OCI-M1 (cell line): ENCODE results near the gene TRIM33.

Experiments used
- DNase-seq: peaks from one replicate; lab custom pipeline; 2025; lab: John Stamatoyannopoulos, UW

Gene TRIM33

DNA sequence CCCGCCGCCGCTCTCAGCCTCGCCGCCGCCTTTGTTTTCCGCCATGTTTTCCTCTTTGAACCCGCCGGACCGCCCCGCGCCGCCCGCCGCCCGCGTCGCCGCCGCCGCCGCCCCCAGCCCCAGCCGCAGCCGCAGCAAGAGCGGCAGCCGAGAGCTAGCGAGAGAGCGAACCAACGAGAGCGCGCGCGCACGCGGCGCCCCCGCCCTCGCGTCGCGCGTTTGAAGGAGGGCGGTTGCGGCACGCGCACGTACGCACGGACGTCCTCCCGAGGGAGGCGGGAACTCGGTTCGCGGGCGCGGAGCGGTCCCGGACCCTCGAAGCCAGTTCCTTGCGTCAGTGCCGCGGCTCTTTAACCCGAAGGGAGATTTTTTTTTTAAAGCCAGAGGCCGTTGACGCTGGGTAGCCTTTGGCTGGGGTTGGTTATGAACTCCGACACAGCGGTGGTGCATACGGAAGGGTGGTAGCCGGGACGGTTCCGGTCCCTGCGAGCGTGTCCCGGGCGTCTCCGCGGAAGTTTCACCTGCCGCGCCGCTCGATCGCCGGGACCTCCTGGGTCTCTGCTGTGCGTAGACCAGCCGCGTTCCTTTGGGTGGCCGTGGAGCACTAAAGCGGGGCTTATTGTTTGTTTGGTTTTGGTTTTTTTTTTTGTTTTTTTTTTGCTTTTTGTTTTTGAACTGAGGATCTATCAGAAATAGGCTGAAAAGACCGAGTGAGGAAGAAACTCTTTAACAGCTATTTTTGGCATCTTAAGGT is at the start of gene TRIM33:
TRIM33 (minus strand) TSS at position 172 of the 754 bp plus-strand sequence; CDS start at position 45, 127 bp downstream.
- DNase-seq = peak; percentile 96

DNA sequence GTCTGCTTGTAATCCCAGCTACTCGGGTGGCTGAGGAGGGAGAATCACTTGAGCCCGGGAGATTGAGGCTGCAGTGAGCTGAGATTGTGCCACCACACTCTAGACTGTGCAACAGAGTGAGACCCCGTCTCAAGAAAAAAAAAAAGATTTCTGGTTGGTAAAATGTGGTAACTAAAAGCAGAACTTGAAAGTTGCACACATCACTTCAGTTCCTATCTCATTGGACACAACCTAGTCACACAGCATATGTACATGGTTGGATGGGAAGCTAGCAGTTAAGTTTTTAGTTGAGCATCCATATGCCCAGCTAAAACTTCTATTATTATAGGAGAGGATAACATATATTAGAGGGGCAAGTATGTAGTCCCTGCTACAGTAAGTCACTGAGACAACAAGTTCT is 48.4 kb upstream of the TRIM33 start:
- DNase-seq = no peak

DNA sequence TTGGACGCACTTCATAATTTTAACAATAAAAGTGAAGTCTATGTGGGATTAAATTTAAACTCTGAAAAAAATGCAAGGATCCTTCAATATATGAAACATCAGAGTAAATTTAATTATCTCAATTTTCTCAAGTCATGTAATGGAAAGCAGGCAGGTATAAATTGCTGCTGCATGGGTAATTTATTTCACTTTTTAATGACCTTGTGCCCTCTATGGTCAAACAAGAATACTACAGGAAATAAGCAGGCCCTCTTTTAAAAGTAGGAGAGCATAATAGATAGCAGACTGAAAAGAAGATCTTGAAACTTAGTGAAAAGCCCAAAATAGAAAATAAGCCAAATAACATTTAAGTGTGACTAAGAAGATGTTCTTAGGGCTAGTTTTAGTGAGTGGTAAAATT is 47.5 kb upstream of the TRIM33 start:
- peak; percentile 53 for DNase-seq

DNA sequence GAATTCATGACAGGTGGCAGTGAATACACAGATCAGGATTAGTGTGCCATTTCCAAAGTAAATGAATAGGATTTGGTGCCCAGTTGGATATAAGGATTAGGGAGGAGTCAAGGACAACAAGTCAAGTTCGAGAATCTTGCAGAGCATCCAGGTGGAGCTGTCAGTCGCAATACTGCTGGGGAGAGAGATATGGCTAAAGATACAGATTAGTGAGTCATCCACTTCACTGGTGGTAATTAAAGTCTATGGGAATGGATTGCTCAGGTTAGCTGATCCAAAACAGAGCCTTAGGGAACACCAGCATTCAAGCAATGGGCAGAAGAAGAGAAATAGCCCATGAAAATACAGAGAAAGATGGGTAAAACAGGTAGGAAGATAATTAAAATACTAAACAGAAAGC is 43.6 kb upstream of the TRIM33 start:
- DNase-seq = no peak

DNA sequence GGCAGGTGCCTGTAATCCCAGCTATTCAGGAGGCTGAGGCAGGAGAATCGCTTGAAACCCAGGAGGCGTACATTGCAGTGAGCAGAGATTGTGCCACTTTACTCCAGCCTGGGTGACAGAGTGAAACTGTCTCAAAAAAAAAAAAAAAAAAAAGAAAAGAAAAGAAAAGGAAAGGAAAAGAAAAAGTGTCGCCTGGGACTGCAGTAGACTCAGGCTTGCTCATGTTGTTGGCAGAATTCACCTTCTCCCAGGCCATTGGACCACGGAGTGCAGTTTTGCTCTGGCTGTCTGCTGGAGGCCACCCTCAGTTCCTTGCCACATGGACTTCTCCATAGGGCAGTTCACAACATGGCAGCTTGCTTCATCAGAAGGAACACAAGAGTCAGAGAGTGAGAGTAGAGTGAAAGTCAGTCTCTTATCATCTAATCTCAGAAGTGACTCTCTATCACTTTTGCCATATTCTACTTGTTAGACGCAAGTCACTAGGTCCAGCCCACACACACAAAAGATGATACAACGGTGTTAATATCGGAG is 41.2 kb upstream of the TRIM33 start:
- DNase-seq = no peak

DNA sequence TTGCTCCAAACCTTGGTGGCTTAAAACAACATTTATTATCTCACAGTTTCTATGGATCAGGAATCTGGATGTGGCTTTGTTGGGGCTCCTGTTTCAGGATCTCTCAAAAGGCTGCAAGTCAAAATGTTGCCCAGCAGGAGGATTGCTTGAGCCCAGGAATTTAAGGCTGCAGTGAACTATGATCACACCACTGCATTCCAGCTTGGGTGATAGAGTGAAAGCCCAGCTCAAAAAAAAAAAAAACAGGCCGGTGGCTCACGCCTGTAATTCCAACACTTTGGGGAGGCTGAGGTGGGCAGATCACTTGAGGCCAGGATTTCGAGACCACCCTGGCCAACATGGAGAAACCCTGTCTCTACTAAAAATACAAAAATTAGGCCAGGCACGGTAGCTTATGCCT is 40.4 kb upstream of the TRIM33 start:
- DNase-seq = no peak

DNA sequence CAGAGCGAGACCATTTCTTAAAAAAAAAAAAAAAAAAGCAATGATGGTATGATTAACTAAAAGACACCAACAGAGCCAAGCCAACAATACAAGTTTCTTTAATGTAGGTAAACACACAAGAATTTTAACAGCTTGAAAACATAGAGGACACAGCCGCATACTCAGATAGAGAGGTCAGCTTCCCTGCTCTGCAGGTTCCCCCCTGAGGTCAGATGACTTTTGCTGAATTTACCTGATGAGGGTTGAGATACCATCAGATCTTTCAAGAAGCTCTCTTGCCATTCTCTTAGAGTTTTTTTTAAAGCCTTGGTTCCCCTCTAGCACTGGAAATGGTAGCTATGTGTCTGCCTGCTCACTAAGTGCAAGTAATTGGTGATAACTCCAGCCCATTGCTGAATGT is 39.3 kb upstream of the TRIM33 start:
- no peak for DNase-seq

DNA sequence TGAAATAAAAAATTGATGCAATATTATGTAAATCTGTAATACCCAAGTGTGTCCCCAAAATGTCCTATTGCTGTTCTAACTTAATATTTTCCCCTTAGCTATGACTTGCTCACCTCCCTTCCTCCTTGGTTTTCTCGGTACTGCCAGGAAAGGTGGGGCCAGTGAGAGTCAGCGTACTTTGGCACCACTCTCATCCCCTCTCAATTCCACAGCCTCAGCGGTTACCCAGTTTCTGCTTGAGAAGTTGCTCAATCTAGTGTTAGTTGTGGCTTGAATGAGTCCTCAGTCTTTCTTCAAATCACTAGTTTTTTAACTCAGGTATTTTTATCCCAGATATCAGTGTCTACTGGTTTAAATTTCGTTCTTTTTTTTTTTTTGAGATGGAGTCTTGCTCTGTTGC is 38.1 kb upstream of the TRIM33 start:
- DNase-seq = no peak

DNA sequence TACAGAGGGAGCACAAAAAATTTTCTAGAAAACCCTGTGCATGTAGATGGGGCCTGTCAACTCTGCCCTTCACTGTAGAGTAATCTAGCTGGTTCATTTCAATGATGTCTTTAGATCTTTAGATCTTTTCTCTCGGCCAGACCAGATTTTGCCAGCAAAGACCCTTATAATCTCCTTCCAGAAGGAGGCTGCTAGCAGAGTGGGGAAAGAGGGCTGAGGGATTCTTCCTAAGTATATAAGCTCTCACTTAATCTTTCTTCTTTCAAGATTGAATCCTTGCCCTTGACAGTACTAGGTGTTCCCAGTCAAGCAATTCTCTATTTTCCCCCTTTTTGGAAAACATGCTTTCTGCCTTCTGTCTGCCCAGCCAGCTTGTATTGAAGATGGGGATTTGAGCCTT is 36.1 kb upstream of the TRIM33 start:
- no peak for DNase-seq

DNA sequence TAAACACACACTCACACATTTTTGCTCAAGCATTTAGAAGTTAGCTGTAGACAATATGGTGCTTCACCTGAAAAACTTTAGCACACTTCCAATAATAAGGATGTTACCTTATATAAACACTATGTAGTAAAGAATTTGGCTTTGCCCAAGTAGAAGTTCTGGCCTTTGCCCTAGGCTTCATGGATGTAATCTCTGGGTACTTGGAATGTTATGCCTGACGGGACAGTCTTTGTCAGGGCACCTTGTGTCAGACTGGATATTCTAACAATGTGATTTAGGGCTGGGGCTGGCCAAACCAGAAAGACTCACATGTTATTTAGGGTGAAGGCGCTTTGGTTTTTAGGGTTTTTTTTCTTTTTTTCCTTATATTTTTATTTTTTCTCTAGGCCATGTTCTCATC is 34.8 kb upstream of the TRIM33 start:
- no peak for DNase-seq

DNA sequence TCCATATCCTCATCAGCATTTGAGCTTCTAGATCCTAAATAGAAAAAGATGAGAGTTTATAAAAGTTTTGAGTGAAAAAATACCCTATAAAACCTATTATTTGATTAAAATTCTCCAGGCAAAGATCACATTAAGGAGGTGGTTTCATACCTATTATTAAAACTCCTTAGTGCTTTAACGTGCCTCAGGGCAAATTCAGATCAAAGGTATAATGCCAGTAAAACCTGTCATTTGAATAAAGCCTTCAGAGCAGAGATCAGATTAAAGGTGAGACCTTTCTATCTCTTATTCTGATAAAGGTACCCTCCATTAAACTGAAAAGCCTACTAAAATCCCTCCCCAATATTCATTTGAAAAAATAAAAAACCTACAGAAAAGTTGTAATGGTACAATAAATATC is 34.3 kb upstream of the TRIM33 start:
- no peak for DNase-seq

DNA sequence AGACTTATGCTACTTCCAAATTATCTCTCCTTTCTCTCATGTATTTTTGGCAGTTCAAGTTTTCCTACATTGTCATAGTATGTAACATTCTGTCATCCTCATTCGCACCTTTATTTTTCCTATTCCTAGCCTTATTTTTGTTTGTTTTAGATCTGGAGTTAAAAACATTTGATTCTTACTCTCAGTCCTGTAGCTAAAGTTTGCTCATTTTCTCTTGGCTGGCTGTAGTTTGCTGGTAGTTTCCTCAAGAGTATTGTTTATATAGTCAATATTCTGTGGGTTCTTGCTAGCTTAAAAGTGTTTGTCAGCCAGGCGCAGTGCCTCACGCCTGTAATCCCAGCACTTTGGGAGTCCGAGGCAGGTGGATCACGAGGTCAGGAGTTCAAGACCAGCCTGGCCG is 29.8 kb upstream of the TRIM33 start:
- no peak for DNase-seq

DNA sequence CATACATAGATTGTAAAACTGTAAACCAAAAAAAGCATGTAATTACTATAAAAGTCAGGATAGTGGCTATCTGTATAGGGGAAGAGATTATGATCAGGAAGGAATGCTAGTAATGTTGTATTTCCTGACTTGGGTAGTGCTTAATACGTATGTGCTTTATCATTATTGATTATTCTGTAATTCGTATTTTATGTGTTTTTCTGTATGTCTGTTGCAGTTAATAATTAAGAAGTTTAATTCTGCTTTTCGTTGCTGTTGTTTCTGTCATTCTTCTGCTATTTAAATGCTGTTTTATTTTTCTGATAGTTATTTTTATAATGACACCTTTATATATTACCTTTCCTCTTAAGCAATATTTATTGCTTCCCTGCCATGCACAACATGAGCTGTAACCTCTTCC is 29.3 kb upstream of the TRIM33 start:
- no peak for DNase-seq

DNA sequence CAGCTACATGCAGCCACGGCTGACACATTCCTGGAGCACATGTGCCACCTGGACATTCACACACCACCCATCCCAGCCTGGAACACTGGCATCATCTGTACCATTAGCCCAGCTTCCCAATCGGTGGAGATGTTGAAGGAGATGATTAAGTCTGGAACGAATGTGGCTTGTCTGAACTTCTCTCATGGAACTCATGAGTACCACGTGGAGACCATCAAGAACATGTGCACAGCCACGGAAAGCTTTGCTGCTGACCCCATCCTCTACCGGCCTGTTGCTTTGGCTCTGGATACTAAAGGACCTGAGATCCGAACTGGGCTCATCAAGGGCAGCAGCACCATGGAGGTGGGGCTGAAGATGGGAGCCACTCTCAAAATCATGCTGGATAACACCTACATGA is 25.0 kb upstream of the TRIM33 start:
- no peak for DNase-seq

DNA sequence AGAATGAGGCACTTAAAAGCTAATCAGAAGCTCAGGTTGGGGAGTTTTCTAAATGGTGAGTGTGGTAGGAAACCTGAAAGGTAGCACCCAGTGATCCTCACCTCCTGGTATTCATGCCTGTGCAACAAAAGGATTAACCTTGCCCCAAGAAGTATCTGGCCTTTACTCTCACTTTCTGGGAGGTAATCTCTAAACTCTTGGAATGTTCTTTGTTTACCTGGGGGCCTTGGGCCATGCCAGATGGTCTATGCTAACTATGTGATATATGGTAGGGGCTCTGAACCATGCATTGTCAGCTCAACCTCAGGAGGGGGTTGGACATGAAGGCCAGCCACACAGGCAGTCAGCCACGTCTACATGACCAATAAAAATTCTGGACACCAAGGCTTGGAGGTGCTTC is 24.4 kb upstream of the TRIM33 start:
- no peak for DNase-seq

DNA sequence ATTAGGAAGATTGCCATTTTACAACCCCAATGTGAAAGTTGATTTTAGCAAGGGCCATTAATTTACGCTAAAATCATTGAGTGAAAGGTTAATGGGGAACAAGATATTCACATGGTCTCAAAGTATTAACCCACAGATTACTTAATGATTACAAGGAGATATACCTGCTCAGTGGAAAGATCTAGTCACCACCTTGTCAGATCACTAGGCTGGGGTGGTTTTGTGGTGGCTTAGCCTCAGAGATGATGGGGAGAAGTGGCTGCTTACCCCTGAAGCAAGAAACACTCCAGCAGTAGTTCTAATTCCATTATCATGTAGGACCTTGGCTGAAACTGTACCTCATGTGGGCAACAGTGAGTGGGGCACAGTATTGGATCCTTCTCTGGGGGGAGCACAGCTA is 20.1 kb upstream of the TRIM33 start:
- no peak for DNase-seq

DNA sequence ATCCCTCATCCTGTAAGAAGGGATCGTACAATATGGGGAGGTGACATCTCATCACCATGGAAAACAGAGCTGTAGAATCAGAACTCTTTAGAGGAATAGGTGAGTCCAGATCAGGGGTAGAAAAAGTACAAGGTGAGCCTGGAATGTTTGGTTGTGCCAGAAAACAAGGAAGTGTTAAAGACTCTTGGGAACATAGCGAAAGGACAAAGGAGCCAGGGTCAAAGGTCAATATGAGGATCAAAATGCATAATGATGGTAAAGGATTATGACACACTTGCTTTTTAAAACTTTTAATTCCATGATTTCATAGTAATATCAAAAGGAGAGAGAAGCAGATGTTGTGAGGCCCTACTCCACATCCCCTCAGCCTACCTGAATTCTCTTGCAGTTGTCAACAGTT is 19.2 kb upstream of the TRIM33 start:
- DNase-seq = no peak

DNA sequence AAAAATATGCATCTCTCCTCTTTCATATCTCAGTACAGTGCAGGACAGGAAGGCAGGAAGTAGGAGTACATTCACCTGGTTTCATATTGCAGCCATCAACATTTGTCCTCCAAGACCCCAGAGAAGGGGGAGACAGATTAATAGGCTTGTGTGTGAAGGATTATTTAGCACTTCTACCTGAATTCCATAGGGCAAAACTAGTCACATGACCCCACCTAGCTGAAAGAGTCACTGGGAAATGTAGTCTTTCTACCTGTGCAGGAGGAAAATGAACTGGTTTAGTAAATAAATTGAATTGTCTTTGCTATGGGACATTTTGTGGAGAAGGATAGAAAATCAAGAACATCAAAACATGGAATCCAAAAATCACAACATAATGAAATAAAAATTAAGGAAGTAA is 13.9 kb upstream of the TRIM33 start:
- DNase-seq = peak; percentile 14

DNA sequence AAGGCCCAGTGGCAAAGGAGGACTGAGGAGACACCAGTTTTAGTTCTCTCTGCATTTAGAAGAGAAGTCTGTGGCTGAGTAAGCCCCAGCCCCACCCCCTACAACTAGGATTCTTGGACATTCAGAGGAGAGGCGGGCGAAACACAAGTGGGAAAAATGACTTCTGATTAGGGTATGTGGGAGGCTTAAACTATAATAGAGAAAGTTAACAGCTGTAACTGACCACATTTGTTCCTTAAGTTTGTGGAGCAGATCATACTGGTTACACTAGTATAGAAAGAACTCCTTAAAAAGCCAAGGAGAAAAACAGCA is 11.2 kb upstream of the TRIM33 start:
- DNase-seq = peak; percentile 57

DNA sequence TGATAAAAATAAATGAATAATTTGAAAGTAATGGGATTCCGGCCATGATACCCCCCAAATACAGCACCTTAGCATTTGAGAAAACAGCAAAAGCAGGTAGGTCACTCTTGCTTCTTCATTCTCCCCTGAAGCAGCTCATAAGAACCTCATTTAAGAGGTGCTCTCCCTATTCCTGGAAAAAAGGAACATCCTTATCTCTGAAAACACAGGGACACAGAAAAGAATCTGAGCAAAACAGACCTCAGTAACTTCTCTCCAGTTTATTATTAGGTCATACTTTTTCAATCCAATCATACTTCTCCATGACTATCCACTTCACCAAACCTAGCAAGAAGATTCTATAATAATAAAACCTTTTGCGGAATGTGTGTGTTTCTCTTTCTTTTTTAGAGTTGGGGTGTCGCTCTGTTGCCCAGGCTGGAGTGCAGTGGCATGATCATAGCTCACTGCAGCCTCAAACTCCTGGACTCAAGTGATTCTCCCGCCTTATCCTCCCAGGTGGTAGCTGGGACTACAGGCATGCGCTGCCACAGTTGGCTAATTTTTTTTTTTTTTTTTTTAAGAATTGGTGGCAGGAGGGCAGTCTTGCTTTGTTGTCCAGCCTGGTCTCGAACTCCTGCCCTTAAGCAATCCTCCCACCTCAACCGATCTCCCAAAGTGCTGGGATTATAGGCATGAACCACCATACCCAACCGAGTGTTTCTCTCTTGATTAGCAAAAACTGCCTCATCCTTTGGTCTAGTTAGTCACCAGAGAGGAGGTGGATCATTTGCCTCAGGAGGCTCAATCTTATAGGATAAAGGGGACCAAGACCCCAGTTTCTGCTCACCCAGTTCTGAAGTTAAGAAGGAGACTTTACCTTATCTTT is 10.6 kb upstream of the TRIM33 start:
- DNase-seq = peak; percentile 42

DNA sequence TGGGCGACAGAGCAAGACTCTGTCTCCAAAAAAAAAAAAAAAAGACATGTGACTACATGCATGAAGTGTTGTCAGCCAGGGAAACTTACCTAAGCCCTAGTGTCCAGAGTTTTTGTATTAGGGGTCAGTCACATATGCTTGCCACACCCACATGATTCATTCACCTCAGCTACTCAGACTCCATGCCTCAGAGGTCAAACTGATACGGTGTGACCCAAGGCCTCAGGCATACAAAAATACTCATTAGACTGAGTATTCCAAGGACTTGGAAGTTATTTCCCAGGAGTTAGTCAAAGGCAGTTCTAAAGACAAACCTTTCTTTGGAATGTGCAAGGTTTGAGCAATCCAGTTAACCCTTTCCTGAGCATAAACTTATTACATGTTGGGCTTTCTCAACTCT is 6.3 kb upstream of the TRIM33 start:
- no peak for DNase-seq

DNA sequence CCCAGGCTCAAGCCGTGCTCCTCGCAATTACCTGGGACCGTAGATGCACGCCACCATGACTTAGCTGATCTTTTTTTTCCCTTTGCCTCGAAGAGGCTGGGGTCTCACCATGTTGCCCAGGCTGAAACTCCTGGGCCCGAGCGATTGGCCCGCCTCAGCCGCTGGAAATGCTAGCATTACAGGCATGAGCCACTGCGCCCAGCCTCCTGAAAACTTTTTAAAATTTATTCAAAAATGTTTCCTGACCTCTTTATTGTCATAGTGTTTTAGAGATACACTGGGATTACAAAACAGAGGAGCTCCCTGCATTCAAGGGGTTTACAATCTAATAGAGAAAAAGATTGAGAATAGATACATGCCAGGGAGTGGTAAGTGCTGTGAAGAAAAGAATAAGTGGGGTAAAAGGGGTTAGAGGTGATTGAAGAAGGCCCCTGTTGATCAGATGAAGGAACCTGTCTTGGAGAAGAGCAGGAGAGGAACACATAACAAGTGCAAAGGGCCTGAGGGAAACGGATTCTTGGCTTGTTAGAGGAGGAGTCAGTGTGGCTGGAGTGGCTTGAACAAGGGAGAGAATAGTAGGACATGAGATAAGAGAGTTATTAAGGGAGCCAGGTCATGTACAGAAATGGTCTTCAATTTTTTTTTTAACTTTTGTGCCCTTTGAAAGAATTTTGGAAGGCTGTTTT is 1.7 kb upstream of the TRIM33 start:
- peak; percentile 66 for DNase-seq
